NCI-H146 (cell line): ENCODE results near the gene MAMLD1.

ENCODE experiments used
- DNase-seq: peaks from one replicate; lab custom pipeline; 2025; lab: John Stamatoyannopoulos, UW

Gene MAMLD1

DNA sequence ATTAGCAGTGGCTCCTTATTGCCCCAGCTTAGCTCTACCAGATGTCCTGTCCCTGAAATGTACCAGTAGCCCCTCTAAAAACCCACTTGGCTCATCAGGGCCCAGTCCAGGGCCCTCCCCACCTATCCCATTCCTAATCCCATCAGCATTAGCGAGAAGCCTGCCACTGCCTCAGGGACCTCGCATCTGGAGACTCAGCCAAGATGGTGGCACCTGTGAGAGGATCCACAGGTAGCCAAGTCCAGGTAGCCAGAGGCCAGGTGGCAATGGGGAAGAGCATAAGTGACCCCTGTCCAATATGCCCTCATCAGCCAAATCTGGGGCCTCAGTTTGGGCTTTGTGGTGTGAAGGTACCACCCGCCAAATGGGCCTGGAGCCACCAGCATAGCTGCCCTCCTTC, 97.7 kb downstream of the MAMLD1 start:
- DNase-seq, result no peak

DNA sequence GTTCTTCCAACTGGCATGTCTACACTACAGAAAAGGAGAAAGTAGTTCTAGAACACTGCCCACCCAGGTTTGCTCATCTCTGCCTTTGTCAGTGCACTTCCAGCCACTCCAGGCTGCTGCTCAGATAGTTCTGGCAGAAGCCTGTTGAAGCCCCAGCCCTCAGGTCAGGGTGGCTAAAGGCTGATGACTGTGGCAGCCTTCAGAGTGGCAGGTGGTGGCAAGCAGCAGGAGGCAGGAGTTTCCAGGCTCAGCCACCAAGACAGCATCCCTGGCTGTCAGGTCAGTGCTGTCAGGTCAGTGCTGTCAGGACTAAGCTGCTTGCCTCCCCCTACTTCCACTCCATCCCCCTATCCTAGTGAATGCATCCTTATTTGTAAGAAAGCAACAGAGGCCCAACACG, 100.4 kb downstream of the MAMLD1 start:
- DNase-seq, result no peak

GRCh38 chrX:150464001-150464400, 100.9 kb downstream of the MAMLD1 start:
- no peak for DNase-seq

DNA sequence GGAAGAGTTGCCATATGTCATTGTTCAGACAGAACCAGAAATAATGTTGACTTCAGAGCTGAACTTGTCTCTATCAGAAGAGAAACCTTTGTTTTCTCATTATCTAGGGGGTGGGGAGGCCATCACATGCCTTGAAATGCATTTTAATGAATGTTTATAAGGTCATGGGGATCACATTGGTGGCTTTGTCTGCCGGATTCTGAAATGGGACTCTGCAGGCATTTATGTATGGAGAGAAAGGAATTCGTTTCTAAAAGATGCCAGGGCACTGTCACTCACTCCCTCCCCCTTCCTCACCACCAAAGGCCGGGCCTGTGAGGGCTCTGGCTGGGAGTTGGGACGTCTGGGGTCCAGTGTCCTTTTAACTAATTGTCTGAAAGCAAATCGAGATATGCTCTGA, 102.2 kb downstream of the MAMLD1 start:
- DNase-seq, result no peak

- no peak for DNase-seq
Observed at GRCh38 chrX:150465881-150466775, 103.0 kb downstream of the MAMLD1 start.

GRCh38 chrX:150472306-150472705, 109.2 kb downstream of the MAMLD1 start:
- DNase-seq, result no peak

DNA sequence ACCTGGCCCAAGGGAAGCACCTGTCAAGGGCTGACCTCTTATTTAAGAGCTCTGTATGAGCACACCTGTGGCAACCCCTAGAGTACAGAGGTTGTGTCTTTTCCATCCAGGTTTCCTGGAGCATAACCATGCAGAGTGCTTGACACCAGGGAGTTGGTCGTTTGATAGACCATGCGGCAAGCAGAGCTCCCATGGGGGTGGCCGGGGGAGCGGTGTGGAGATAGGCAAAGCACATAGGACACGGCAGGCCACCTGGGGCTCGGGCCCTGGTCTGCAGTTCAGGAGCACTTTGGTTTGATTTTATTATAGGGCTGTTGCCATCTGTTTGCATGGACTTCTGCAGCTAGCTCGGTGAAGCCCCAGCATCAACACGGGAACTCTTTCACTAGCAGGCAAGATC, 110.3 kb downstream of the MAMLD1 start:
- DNase-seq, result no peak

DNA sequence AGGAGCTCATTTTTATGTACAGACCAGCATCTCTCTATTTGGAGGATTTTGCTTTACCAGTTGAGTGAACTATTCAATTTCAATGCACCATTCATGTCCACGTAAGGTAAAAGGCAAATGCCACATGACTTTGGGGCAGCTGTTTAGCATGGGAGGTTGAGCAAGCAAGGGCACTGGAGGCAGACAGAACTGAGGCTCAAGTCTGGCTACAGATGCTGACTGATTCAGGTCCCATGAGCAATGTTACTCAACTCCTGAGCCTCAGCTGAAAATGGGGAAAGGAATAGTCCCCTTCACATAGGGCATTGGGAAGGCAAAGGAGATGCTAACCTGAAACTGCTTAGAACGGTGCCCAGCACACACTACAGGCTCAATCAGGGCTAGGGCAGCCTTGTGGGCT, 112.3 kb downstream of the MAMLD1 start:
- no peak for DNase-seq

GRCh38 chrX:150476164-150476699, 113.1 kb downstream of the MAMLD1 start:
- no peak for DNase-seq

DNA sequence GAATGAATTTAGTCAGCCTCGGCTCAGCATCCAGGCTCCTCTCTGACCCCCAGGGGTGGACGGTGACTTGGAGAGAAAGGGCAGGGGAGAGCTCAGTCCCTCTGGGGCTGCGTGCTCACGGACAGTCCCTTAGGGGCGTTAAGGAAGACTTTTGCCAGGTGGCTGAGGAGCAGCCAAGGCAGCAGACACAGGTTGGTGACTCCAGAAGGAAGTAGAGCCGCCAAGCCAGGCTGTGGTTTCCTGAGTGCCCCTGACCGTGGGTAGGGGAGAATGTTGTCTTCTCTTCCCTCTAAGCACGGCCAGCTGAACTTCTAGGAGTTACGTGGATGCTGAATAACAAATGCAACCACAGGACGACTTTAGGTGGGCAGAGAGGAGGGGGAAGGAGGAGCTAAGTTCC, 114.3 kb downstream of the MAMLD1 start:
- no peak for DNase-seq

GRCh38 chrX:150478496-150479492, 115.7 kb downstream of the MAMLD1 start:
- DNase-seq, result no peak

- DNase-seq, result no peak
Observed at GRCh38 chrX:150482537-150483206, 119.6 kb downstream of the MAMLD1 start.

GRCh38 chrX:150483356-150483985, 120.4 kb downstream of the MAMLD1 start:
- DNase-seq, result no peak

GRCh38 chrX:150486011-150486410, 122.9 kb downstream of the MAMLD1 start:
- DNase-seq, result no peak

DNA sequence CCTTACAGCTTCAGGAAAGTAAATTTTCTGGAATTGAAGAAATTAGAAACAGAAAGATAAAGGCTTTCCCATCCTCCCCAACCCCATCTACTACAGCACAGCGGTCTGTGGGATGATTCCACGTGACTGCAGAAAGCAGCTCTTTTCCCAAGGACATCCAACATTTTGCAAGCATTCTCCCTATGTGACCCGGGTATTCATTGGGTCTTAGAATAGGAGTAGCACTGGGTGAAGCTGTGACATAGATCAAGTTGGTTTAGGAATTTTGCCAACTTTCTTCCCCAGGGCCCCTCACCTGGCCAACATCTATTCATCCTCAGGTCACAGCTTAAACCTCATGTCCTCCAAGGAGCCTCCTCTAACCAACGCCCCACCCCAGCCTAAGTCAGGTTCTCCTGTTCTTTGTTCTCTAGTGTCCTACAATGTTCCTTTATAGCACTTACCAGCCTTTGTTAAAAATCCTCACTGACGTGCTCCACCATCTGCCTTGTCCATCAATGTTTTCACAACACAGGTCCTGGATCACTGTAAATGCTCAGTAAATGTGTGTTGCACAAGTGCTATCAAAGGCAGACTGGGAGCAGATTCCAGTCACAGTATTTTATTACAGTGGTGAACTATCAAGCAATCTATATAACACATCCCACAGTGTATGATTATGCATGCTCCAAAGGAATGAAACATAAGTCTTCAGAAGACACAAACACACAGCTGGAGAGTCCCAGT, 124.4 kb downstream of the MAMLD1 start:
- DNase-seq, result no peak

- no peak for DNase-seq
Observed at GRCh38 chrX:150489359-150490015, 126.4 kb downstream of the MAMLD1 start.

GRCh38 chrX:150495496-150495895, 132.4 kb downstream of the MAMLD1 start:
- no peak for DNase-seq

DNA sequence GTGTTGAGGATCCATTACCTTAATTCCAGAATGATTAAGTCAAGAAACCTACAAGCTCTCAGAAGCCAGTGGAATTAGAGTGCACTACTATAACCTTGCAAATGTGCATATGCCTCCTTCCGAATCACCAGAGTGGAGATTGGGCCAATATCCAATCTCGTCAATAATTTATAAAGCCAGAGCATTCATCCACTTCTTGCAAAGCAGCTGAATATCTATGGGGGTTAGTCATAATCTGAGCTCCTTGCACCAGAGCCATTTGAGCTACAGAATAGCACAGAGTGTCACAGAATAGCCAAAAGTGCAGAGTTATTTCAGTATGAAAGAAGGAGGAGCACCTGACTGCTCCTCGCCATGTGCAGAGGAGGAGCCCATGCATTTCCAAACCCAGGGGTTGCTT, 136.1 kb downstream of the MAMLD1 start:
- no peak for DNase-seq

DNA sequence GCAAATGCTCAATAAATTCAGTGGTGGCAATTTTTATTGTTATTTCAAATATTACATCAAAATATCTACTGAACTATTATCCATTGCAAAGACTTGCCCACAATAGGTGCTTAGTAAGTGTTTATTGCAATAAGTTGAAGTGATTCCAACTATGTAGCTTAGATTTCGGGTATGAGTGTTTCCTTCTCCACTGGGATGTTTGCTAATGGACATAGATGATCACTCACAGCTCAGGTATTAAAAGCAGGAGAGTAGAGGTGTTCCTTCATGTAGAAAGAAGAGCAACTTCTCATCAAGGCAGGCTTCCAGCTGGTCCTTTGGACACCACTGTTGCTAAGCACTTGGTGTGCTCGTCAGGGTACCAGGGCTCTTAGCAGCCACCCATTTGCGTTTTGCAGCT, 139.0 kb downstream of the MAMLD1 start:
- no peak for DNase-seq
